RWPE2 (cell line): ENCODE data around the gene DHX16.

Experiments used
- ATAC-seq: fragments of 200-7000 bp; cut with Tn5 transposase; 3 replicates; pipeline ENCODE4 v1.9.1; 2021; ENCODE audit warnings: low read depth
- DNase-seq: peaks from one replicate; pipeline ENCODE4 v3.0.0-alpha.2; 2020; ENCODE audit warnings: low spot score
- H3K27ac ChIP-seq: fragments of 450-650 bp; 2 replicates; pipeline ENCODE4 v1.5.1; 2017; ENCODE audit warnings: mild to moderate bottlenecking; ENCODE audit not compliant: poor library complexity, severe bottlenecking
- H3K27me3 ChIP-seq: fragments of 250-450 bp; sonication (Bioruptor Pico); 2 replicates; pipeline ENCODE4 v1.5.1; 2021; ENCODE audit warnings: mild to moderate bottlenecking, moderate library complexity; ENCODE audit not compliant: insufficient read depth, poor library complexity, severe bottlenecking
- H3K36me3 ChIP-seq: fragments of 250-450 bp; sonication (Bioruptor Pico); 2 replicates; pipeline ENCODE4 v1.5.1; 2020; ENCODE audit warnings: low read depth, mild to moderate bottlenecking, moderate library complexity
- H3K4me1 ChIP-seq: fragments of 250-450 bp; sonication (Bioruptor Pico); 2 replicates; pipeline ENCODE4 v1.5.1; 2021; ENCODE audit warnings: mild to moderate bottlenecking, moderate library complexity; ENCODE audit not compliant: insufficient read depth, poor library complexity, severe bottlenecking
- H3K4me3 ChIP-seq: fragments of 250-450 bp; sonication (Bioruptor Pico); 2 replicates; pipeline ENCODE4 v1.5.1; 2021; ENCODE audit warnings: mild to moderate bottlenecking, moderate library complexity; ENCODE audit not compliant: severe bottlenecking
- H3K9me3 ChIP-seq: fragments of 250-450 bp; sonication (Bioruptor Pico); 2 replicates; pipeline ENCODE4 v1.5.1; 2021; ENCODE audit warnings: mild to moderate bottlenecking, moderate library complexity; ENCODE audit not compliant: severe bottlenecking
- TF ChIP-seq, protein P1 (sequence below): fragments of 450-650 bp; IDR thresholded peaks from one replicate; pipeline ENCODE4 v1.5.1; 2017; ENCODE audit warnings: mild to moderate bottlenecking, moderate library complexity; ENCODE audit not compliant: poor library complexity, severe bottlenecking

Gene DHX16

GRCh38 chr6:30643656-30644055 is 29.1 kb downstream of the DHX16 start:
- DNase-seq (no peak), ATAC-seq (no peak)
- H3K4me1 ChIP-seq = peaks cover 4% of the 10 kb centered on the region
- H3K36me3 ChIP-seq = peaks cover 29% of the 10 kb centered on the region
- H3K4me3 ChIP-seq = no peak overlapping the region
- no peak overlapping the region for H3K27ac ChIP-seq
- no peaks in the 10 kb centered on the region for H3K9me3 ChIP-seq
- TF ChIP-seq, protein P1, sequence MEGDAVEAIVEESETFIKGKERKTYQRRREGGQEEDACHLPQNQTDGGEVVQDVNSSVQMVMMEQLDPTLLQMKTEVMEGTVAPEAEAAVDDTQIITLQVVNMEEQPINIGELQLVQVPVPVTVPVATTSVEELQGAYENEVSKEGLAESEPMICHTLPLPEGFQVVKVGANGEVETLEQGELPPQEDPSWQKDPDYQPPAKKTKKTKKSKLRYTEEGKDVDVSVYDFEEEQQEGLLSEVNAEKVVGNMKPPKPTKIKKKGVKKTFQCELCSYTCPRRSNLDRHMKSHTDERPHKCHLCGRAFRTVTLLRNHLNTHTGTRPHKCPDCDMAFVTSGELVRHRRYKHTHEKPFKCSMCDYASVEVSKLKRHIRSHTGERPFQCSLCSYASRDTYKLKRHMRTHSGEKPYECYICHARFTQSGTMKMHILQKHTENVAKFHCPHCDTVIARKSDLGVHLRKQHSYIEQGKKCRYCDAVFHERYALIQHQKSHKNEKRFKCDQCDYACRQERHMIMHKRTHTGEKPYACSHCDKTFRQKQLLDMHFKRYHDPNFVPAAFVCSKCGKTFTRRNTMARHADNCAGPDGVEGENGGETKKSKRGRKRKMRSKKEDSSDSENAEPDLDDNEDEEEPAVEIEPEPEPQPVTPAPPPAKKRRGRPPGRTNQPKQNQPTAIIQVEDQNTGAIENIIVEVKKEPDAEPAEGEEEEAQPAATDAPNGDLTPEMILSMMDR = no peak
- H3K27me3 ChIP-seq = no peaks in the 10 kb centered on the region

GRCh38 chr6:30641048-30641447 is 31.8 kb downstream of the DHX16 start:
- peaks cover 28% of the 10 kb centered on the region for H3K36me3 ChIP-seq

GRCh38 chr6:30640481-30640880 is 32.3 kb downstream of the DHX16 start:
- H3K36me3 ChIP-seq = peaks cover 25% of the 10 kb centered on the region

More at GRCh38 chr6:30641048-30641447, 31.8 kb downstream of the DHX16 start:
- no peaks in the 10 kb centered on the region for H3K9me3 ChIP-seq
- DNase-seq (no peak), ATAC-seq (no peak)
- H3K4me1 ChIP-seq = no peaks in the 10 kb centered on the region
- TF ChIP-seq, protein P1 = no peak
- H3K27me3 ChIP-seq = no peaks in the 10 kb centered on the region
- no peak overlapping the region for H3K4me3 ChIP-seq
- no peak overlapping the region for H3K27ac ChIP-seq

GRCh38 chr6:30635834-30636233 is 37.0 kb downstream of the DHX16 start:
- Histone ChIP-seq H3K27me3 (no peaks in the 10 kb centered on the region), H3K4me3 (no peak overlapping the region), H3K4me1 (no peaks in the 10 kb centered on the region), H3K27ac (no peak overlapping the region), H3K9me3 (no peaks in the 10 kb centered on the region), H3K36me3 (peaks cover 25% of the 10 kb centered on the region)
- TF ChIP-seq, protein P1 = no peak
- no peak for DNase-seq
- ATAC-seq = no peak

More at GRCh38 chr6:30640481-30640880, 32.3 kb downstream of the DHX16 start:
- Histone ChIP-seq H3K4me3 (no peak overlapping the region), H3K4me1 (no peaks in the 10 kb centered on the region), H3K9me3 (no peaks in the 10 kb centered on the region), H3K27ac (no peak overlapping the region), H3K27me3 (no peaks in the 10 kb centered on the region)
- TF ChIP-seq, protein P1 = peak; percentile 15
- ATAC-seq = peak; percentile 53; the same call in 1 of the 3 replicates
- DNase-seq = no peak

DNA sequence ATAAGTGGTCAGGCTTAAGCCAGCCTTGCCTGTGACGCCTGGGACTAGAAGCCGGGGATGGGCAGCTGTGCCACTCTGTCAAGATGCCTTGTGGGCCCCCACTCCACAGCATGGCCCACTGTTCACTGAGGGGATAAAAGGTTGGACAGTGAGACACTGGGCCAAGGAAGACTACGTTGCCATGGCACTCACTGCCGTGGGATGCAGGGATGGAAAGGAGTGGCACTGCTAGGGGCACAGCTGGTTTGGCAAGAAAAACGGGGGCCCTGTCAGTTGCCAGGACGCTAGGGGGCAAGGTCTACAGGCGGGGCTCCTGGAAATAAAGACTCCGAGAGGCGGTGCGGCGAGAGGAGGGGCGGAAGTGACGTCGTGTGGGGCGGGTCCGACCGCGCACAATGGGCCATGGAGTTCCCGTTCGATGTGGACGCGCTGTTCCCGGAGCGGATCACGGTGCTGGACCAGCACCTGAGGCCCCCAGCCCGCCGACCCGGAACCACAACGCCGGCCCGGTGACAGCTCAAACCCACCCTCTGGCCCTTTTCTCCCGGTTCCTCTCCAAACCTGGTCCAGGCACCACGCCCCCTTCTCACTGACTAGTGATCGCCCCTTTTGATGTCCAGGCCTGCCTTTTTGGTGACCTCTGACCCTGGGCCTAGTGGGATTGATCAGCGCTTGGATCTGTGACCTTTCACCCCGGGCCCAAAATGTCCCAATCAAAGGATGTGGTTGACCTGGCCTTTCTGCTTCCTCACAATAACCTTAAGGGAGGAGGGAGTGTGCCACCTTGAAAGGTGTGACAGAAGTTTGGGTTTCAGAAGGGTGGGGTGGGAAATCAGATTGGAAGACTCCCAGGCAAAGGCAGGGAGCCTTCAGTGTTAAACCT is 46.1 kb downstream of the DHX16 start, which contains the start of gene ATAT1:
Gene ATAT1 (plus strand): TSS at position 391 of the 883 bp plus-strand sequence.
- DNase-seq (peak; percentile 82), ATAC-seq (peak; percentile 96)
- peaks cover 68% of the 10 kb centered on the region for H3K36me3 ChIP-seq
- TF ChIP-seq, protein P1 = peak; percentile 44
- H3K4me3 ChIP-seq = peak within 1 kb of the TSS; percentile 46
- no peaks in the 10 kb centered on the region for H3K27me3 ChIP-seq
- no peaks in the 10 kb centered on the region for H3K9me3 ChIP-seq
- no peaks in the 10 kb centered on the region for H3K4me1 ChIP-seq
- H3K27ac ChIP-seq = peak within 1 kb of the TSS; percentile 32
